ENCODE data around the gene KDM5C. TPM values are rescaled to one million over a fixed set of nuclear protein-coding genes. Genes with fewer than 3 reads are reported as not detected.
"Not testable (repeated sequence)": the region's sequence is repeated elsewhere in the genome, so short reads cannot be mapped to it uniquely, and the experiment has no call there.

Gene KDM5C
- total RNA-seq, 1 experiment from 2014 or later = 68.1 TPM

GRCh38 chrX:53188763-53189162 is 36.2 kb downstream of the KDM5C start:
- DNase-seq = no peak
- H3K4me3 ChIP-seq (ENCODE audit: insufficient read depth, low read depth, low read length) = no peak overlapping the region
- peaks cover 4% of the 10 kb centered on the region for H3K36me3 ChIP-seq (replicated peaks; ENCODE audit: control insufficient read depth, insufficient read depth, low read length)
- no peaks in the 10 kb centered on the region for H3K27me3 ChIP-seq (ENCODE audit: control insufficient read depth, insufficient read depth, low read length)

GRCh38 chrX:53186351-53186750 is 38.7 kb downstream of the KDM5C start:
- DNase-seq = peak; percentile 6
- Histone ChIP-seq H3K4me3 (ENCODE audit: insufficient read depth, low read depth, low read length) (no peak overlapping the region), H3K27me3 (ENCODE audit: control insufficient read depth, insufficient read depth, low read length) (no peaks in the 10 kb centered on the region), H3K36me3 (replicated peaks; ENCODE audit: control insufficient read depth, insufficient read depth, low read length) (no peaks in the 10 kb centered on the region)

- no peak for DNase-seq
- Histone ChIP-seq H3K27me3 (ENCODE audit: control insufficient read depth, insufficient read depth, low read length) (no peaks in the 10 kb centered on the region), H3K36me3 (replicated peaks; ENCODE audit: control insufficient read depth, insufficient read depth, low read length) (no peaks in the 10 kb centered on the region), H3K4me3 (ENCODE audit: insufficient read depth, low read depth, low read length) (no peak overlapping the region)
Measured at GRCh38 chrX:53184836-53185235, 40.2 kb downstream of the KDM5C start.

- DNase-seq = peak; percentile 8
Measured at GRCh38 chrX:53171356-53171755, 53.7 kb downstream of the KDM5C start.

GRCh38 chrX:53166103-53166502 is 58.9 kb downstream of the KDM5C start:
- no peak for DNase-seq
- Histone ChIP-seq H3K36me3 (replicated peaks; ENCODE audit: control insufficient read depth, insufficient read depth, low read length) (no peaks in the 10 kb centered on the region), H3K27me3 (ENCODE audit: control insufficient read depth, insufficient read depth, low read length) (no peaks in the 10 kb centered on the region), H3K4me3 (ENCODE audit: insufficient read depth, low read depth, low read length) (no peak overlapping the region)

More at GRCh38 chrX:53171356-53171755, 53.7 kb downstream of the KDM5C start:
- Histone ChIP-seq H3K36me3 (replicated peaks; ENCODE audit: control insufficient read depth, insufficient read depth, low read length) (no peaks in the 10 kb centered on the region), H3K4me3 (ENCODE audit: insufficient read depth, low read depth, low read length) (no peak overlapping the region), H3K27me3 (ENCODE audit: control insufficient read depth, insufficient read depth, low read length) (no peaks in the 10 kb centered on the region)

- not testable (repeated sequence) for H3K4me3 ChIP-seq (ENCODE audit: insufficient read depth, low read depth, low read length); H3K27me3 ChIP-seq (ENCODE audit: control insufficient read depth, insufficient read depth, low read length); H3K36me3 ChIP-seq (replicated peaks; ENCODE audit: control insufficient read depth, insufficient read depth, low read length); DNase-seq
Measured at GRCh38 chrX:53164566-53164965, 60.4 kb downstream of the KDM5C start.

GRCh38 chrX:53163436-53163835 is 61.6 kb downstream of the KDM5C start:
- Histone ChIP-seq H3K4me3 (ENCODE audit: insufficient read depth, low read depth, low read length) (no peak overlapping the region), H3K36me3 (replicated peaks; ENCODE audit: control insufficient read depth, insufficient read depth, low read length) (no peaks in the 10 kb centered on the region), H3K27me3 (ENCODE audit: control insufficient read depth, insufficient read depth, low read length) (no peaks in the 10 kb centered on the region)
- no peak for DNase-seq

GRCh38 chrX:53160297-53160983 is 64.6 kb downstream of the KDM5C start:
- DNase-seq = no peak
- Histone ChIP-seq H3K36me3 (replicated peaks; ENCODE audit: control insufficient read depth, insufficient read depth, low read length) (no peaks in the 10 kb centered on the region), H3K27me3 (ENCODE audit: control insufficient read depth, insufficient read depth, low read length) (no peaks in the 10 kb centered on the region), H3K4me3 (ENCODE audit: insufficient read depth, low read depth, low read length) (no peak overlapping the region)

- DNase-seq = no peak
- Histone ChIP-seq H3K27me3 (ENCODE audit: control insufficient read depth, insufficient read depth, low read length) (no peaks in the 10 kb centered on the region), H3K36me3 (replicated peaks; ENCODE audit: control insufficient read depth, insufficient read depth, low read length) (no peaks in the 10 kb centered on the region), H3K4me3 (ENCODE audit: insufficient read depth, low read depth, low read length) (no peak overlapping the region)
Measured at GRCh38 chrX:53159184-53159583, 65.8 kb downstream of the KDM5C start.

GRCh38 chrX:53156207-53156596 is 68.8 kb downstream of the KDM5C start:
- no peak for DNase-seq
- no peaks in the 10 kb centered on the region for H3K36me3 ChIP-seq (replicated peaks; ENCODE audit: control insufficient read depth, insufficient read depth, low read length)
- no peak overlapping the region for H3K4me3 ChIP-seq (ENCODE audit: insufficient read depth, low read depth, low read length)
- H3K27me3 ChIP-seq (ENCODE audit: control insufficient read depth, insufficient read depth, low read length) = no peaks in the 10 kb centered on the region

- no peak for DNase-seq
- no peak overlapping the region for H3K4me3 ChIP-seq (ENCODE audit: insufficient read depth, low read depth, low read length)
- H3K27me3 ChIP-seq (ENCODE audit: control insufficient read depth, insufficient read depth, low read length) = no peaks in the 10 kb centered on the region
- H3K36me3 ChIP-seq (replicated peaks; ENCODE audit: control insufficient read depth, insufficient read depth, low read length) = no peaks in the 10 kb centered on the region
Measured at GRCh38 chrX:53155512-53156206, 69.3 kb downstream of the KDM5C start.

- no peak for DNase-seq
- H3K36me3 ChIP-seq (replicated peaks; ENCODE audit: control insufficient read depth, insufficient read depth, low read length) = no peaks in the 10 kb centered on the region
Measured at GRCh38 chrX:53153581-53153980, 71.4 kb downstream of the KDM5C start.

More at GRCh38 chrX:53153581-53153980, 71.4 kb downstream of the KDM5C start:
- no peak overlapping the region for H3K4me3 ChIP-seq (ENCODE audit: insufficient read depth, low read depth, low read length)
- no peaks in the 10 kb centered on the region for H3K27me3 ChIP-seq (ENCODE audit: control insufficient read depth, insufficient read depth, low read length)

Other genes with a start within 250 kb of the KDM5C start
- gene GPR173, start 176.4 kb downstream of the KDM5C start, total RNA-seq (2014; rRNA removed; shearing (Covaris generic)) = 3.4 and 3.6 TPM in 2 replicates
- gene TSPYL2, start 142.8 kb downstream of the KDM5C start, total RNA-seq (2014; rRNA removed; shearing (Covaris generic)) = 7.6 and 11.2 TPM in 2 replicates
- gene KANTR, start 131.1 kb downstream of the KDM5C start, total RNA-seq (2014; rRNA removed; shearing (Covaris generic)) = 4.1 and 7.3 TPM in 2 replicates
- 13.4 and 16.9 TPM in 2 replicates for gene IQSEC2, start 56.4 kb upstream of the KDM5C start, total RNA-seq (2014; rRNA removed; shearing (Covaris generic))
- 28.3 and 30.6 TPM in 2 replicates for gene SMC1A, start 197.4 kb upstream of the KDM5C start, total RNA-seq (2014; rRNA removed; shearing (Covaris generic))
- gene RIBC1, start 197.7 kb upstream of the KDM5C start, total RNA-seq (2014; rRNA removed; shearing (Covaris generic)) = 0.69 and 2.0 TPM in 2 replicates
- gene HSD17B10, start 209.2 kb upstream of the KDM5C start, total RNA-seq (2014; rRNA removed; shearing (Covaris generic)) = 109 and 156 TPM in 2 replicates